ENCODE results near the gene CAPRIN2. TPM values are rescaled to one million over a fixed set of nuclear protein-coding genes. Genes with fewer than 3 reads are reported as not detected.

The CAPRIN2 gene
- total and polyA plus RNA-seq, 2 experiments from 2014 or later = 36.5 to 41.3 TPM

GRCh38 chr12:30701056-30701455, 53.7 kb downstream of the CAPRIN2 start (continued):
- no peak for TF ChIP-seq ZNF462 (CRISPR knock-in tag; IDR thresholded peaks at IDR 0.05)
- no peak for TF ChIP-seq EZH2phosphoT487 (IDR thresholded peaks at IDR 0.05; ENCODE audit: unreplicated experiment)
- TF ChIP-seq CREB1 (CRISPR knock-in tag; IDR thresholded peaks at IDR 0.05; ENCODE audit: low read depth) = no peak
- TF ChIP-seq POLR2AphosphoS5 (IDR thresholded peaks at IDR 0.05; ENCODE audit: low read depth) = no peak
- no peak for TF ChIP-seq JUNB (IDR thresholded peaks at IDR 0.05; ENCODE audit: unreplicated experiment)
- no peak for TF ChIP-seq REST (IDR thresholded peaks at IDR 0.05; ENCODE audit: unreplicated experiment)
- TF ChIP-seq CTCF (conservative IDR thresholded peaks at IDR 0.05; ENCODE audit: low read depth in 2 of 2) = no peak
- no peak for TF ChIP-seq STAT1 (IDR thresholded peaks at IDR 0.05; ENCODE audit: unreplicated experiment)
- TF ChIP-seq EZH2 (IDR thresholded peaks at IDR 0.05; ENCODE audit: low read depth, unreplicated experiment) = no peak
- no peak for TF ChIP-seq NANOG (IDR thresholded peaks at IDR 0.05; ENCODE audit: borderline replicate concordance)
- no peak for TF ChIP-seq ZNF331 (CRISPR knock-in tag; IDR thresholded peaks at IDR 0.05; ENCODE audit: low read depth)
